WTC11 (cell line): ENCODE results near the gene CRACR2B. TPM values are rescaled to one million over a fixed set of nuclear protein-coding genes. Genes with fewer than 3 reads are reported as not detected.

Experiments used
- total RNA-seq: library from RNA; stranded (reverse); gene quantifications from 3 replicates; pipeline ENCODE4 v1.2.3, GENCODE V29; 2021

Gene CRACR2B
- total RNA-seq, 1 experiment from 2014 or later, result 46.5 TPM

Other genes with a start within 250 kb of the CRACR2B start
- 11.1 to 12.0 TPM (median 11.5 TPM) in 3 replicates for gene IRF7, start 212.0 kb upstream of the CRACR2B start, total RNA-seq
- 0.26 to 0.34 TPM in 2 of 3 replicates, not detected in the other for gene CDHR5, start 203.0 kb upstream of the CRACR2B start, total RNA-seq
- 2.3 to 3.3 TPM (median 2.9 TPM) in 3 replicates for gene SCT, start 200.7 kb upstream of the CRACR2B start, total RNA-seq
- 3.7 to 5.8 TPM (median 5.5 TPM) in 3 replicates for gene DRD4, start 190.7 kb upstream of the CRACR2B start, total RNA-seq
- 62.2 to 85.3 TPM (median 81.1 TPM) in 3 replicates for gene DEAF1, start 132.7 kb upstream of the CRACR2B start, total RNA-seq
- gene TMEM80, start 132.1 kb upstream of the CRACR2B start, total RNA-seq, result 23.4 to 28.4 TPM (median 24.5 TPM) in 3 replicates
- 49.9 to 56.3 TPM (median 51.6 TPM) in 3 replicates for gene EPS8L2, start 121.7 kb upstream of the CRACR2B start, total RNA-seq
- 314 to 352 TPM (median 343 TPM) in 3 replicates for gene TALDO1, start 80.5 kb upstream of the CRACR2B start, total RNA-seq
- 81.9 to 87.6 TPM (median 87.5 TPM) in 3 replicates for gene GATD1, start 50.4 kb upstream of the CRACR2B start, total RNA-seq
- 2.0 to 3.1 TPM (median 2.7 TPM) in 3 replicates for gene CEND1, start 37.8 kb upstream of the CRACR2B start, total RNA-seq
- gene SLC25A22, start 29.6 kb upstream of the CRACR2B start, total RNA-seq, result 35.0 to 44.8 TPM (median 36.7 TPM) in 3 replicates
- gene PIDD1, start 22.7 kb upstream of the CRACR2B start, total RNA-seq, result 54.9 to 59.4 TPM (median 56.8 TPM) in 3 replicates
- gene RPLP2, start 18.0 kb upstream of the CRACR2B start, total RNA-seq, result 2,582 to 2,814 TPM (median 2,761 TPM) in 3 replicates
- gene PNPLA2, start 9.0 kb upstream of the CRACR2B start, total RNA-seq, result 66.5 to 83.4 TPM (median 81.9 TPM) in 3 replicates
- 115 to 127 TPM (median 116 TPM) in 3 replicates for gene CD151, start 5.0 kb downstream of the CRACR2B start, total RNA-seq
- gene POLR2L, start 14.6 kb downstream of the CRACR2B start, total RNA-seq, result 138 to 152 TPM (median 144 TPM) in 3 replicates
- gene TSPAN4, start 14.9 kb downstream of the CRACR2B start, total RNA-seq, result 92.8 to 95.2 TPM (median 94.3 TPM) in 3 replicates
- gene CHID1, start 82.9 kb downstream of the CRACR2B start, total RNA-seq, result 92.8 to 99.6 TPM (median 94.2 TPM) in 3 replicates
- gene AP2A2, start 98.0 kb downstream of the CRACR2B start, total RNA-seq, result 47.1 to 52.3 TPM (median 51.0 TPM) in 3 replicates
- gene MUC6, start 208.8 kb downstream of the CRACR2B start, total RNA-seq, result 0.05 to 0.13 TPM (median 0.07 TPM) in 3 replicates
- 0.07 to 0.60 TPM (median 0.22 TPM) in 3 replicates for gene MUC2, start 247.0 kb downstream of the CRACR2B start, total RNA-seq